ENCODE data around the gene NEK4.
"Not testable (repeated sequence)": the region's sequence is repeated elsewhere in the genome, so short reads cannot be mapped to it uniquely, and the experiment has no call there.

NEK4 gene

GRCh38 chr3:52779837-52780585 lies 9.3 kb upstream of the NEK4 start:
- no peak for DNase-seq (ENCODE audit: low read depth in 1 of 2, low spot score in 1 of 2)

- no peak for DNase-seq (ENCODE audit: low read depth in 1 of 2, low spot score in 1 of 2)
These were observed 8.5 kb upstream of the NEK4 start for GRCh38 chr3:52779011-52779836.

- no peak for DNase-seq (ENCODE audit: low read depth in 1 of 2, low spot score in 1 of 2)
These were observed 7.4 kb upstream of the NEK4 start for GRCh38 chr3:52777959-52778805.

- no peak for DNase-seq (ENCODE audit: low read depth in 1 of 2, low spot score in 1 of 2)
These were observed 6.6 kb upstream of the NEK4 start, which contains the start of gene ITIH1 for GRCh38 chr3:52777127-52777958. TSS of gene ITIH1 (plus strand) at chr3:52777599. CDS start at chr3:52777616, 17 bp downstream.

- not testable (repeated sequence) for DNase-seq (ENCODE audit: low read depth in 1 of 2, low spot score in 1 of 2)
These were observed 5.7 kb upstream of the NEK4 start for GRCh38 chr3:52776486-52776885.

GRCh38 chr3:52775877-52776276 lies 5.1 kb upstream of the NEK4 start:
- DNase-seq (ENCODE audit: low read depth in 1 of 2, low spot score in 1 of 2), result no peak

GRCh38 chr3:52774901-52775864 lies 4.4 kb upstream of the NEK4 start:
- DNase-seq (ENCODE audit: low read depth in 1 of 2, low spot score in 1 of 2), result no peak

GRCh38 chr3:52774066-52774713 lies 3.5 kb upstream of the NEK4 start:
- DNase-seq (ENCODE audit: low read depth in 1 of 2, low spot score in 1 of 2), result no peak

GRCh38 chr3:52773361-52774065 lies 2.8 kb upstream of the NEK4 start:
- no peak for DNase-seq (ENCODE audit: low read depth in 1 of 2, low spot score in 1 of 2)

GRCh38 chr3:52771702-52772101 lies 962 bp upstream of the NEK4 start:
- no peak for DNase-seq (ENCODE audit: low read depth in 1 of 2, low spot score in 1 of 2)

- DNase-seq (ENCODE audit: low read depth in 1 of 2, low spot score in 1 of 2), result no peak
These were observed 568 bp upstream of the NEK4 start for GRCh38 chr3:52771334-52771681.

GRCh38 chr3:52769786-52770455 lies 819 bp downstream of the NEK4 start:
- no peak for DNase-seq (ENCODE audit: low read depth in 1 of 2, low spot score in 1 of 2)

GRCh38 chr3:52763466-52763865 lies 7.3 kb downstream of the NEK4 start:
- no peak for DNase-seq (ENCODE audit: low read depth in 1 of 2, low spot score in 1 of 2)

GRCh38 chr3:52756141-52756540 lies 14.6 kb downstream of the NEK4 start:
- DNase-seq (ENCODE audit: low read depth in 1 of 2, low spot score in 1 of 2), result no peak

- DNase-seq (ENCODE audit: low read depth in 1 of 2, low spot score in 1 of 2), result no peak
These were observed 16.4 kb downstream of the NEK4 start for GRCh38 chr3:52754373-52754772.

- no peak for DNase-seq (ENCODE audit: low read depth in 1 of 2, low spot score in 1 of 2)
These were observed 18.6 kb downstream of the NEK4 start for GRCh38 chr3:52752045-52752660.

GRCh38 chr3:52743721-52744120 lies 27.0 kb downstream of the NEK4 start:
- no peak for DNase-seq (ENCODE audit: low read depth in 1 of 2, low spot score in 1 of 2)

Data from stimulated activated CD4-positive, alpha-beta T cell treated with anti-CD3 and anti-CD28 coated beads, Interleukin-15, amount 100 ng/mL, for 1 hour (primary cell).